ENCODE measurements around the gene ZSCAN4. TPM values are rescaled to one million over a fixed set of nuclear protein-coding genes. Genes with fewer than 3 reads are reported as not detected.

ZSCAN4 gene
- total and polyA plus RNA-seq, 8 donors: 0.05 to 0.09 TPM; not detected in 6

DNA sequence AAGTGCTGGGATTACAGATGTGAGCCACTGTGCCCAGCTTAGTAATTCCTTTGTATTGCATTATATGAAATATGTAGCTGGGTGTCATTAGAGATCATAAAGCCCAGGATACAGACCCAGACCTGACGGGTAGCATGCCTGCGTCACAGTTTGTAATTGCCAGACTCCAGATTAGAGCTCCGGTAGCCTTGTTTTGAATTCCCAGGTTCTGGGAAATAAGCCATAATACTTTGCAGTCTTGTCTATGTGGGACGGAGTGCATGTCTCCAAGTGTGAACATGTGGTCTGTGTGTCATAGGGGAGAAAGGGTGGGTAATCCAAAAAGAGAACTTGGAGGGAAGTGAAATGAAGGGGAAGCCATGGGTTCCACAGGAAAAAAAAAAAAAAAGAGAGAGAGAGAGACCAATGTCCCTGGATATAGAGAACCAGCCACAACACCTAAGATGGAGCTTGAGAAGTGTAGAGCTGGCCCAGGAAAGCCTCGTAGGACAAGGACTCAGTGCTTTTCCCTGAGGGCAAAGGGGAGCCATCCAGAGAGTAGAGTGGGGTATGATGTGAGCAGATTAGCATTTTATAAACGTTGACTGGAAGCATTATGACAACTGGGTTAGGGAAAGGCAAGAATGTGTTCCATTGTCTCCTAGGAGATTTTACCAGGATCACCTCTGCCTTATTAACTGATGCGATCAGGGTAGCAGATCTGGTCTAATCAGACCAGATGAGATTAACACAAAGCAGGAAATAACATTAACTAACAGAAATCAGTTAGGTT is 2.6 kb downstream of the ZSCAN4 start:
- H3K9me3 ChIP-seq: no peaks in the 10 kb centered on the region
- WGBS, 2 donors: 49 to 56% methylated on average over 7 of the region's 7 CpGs
- ATAC-seq: no peak
- TF ChIP-seq, protein P1, sequence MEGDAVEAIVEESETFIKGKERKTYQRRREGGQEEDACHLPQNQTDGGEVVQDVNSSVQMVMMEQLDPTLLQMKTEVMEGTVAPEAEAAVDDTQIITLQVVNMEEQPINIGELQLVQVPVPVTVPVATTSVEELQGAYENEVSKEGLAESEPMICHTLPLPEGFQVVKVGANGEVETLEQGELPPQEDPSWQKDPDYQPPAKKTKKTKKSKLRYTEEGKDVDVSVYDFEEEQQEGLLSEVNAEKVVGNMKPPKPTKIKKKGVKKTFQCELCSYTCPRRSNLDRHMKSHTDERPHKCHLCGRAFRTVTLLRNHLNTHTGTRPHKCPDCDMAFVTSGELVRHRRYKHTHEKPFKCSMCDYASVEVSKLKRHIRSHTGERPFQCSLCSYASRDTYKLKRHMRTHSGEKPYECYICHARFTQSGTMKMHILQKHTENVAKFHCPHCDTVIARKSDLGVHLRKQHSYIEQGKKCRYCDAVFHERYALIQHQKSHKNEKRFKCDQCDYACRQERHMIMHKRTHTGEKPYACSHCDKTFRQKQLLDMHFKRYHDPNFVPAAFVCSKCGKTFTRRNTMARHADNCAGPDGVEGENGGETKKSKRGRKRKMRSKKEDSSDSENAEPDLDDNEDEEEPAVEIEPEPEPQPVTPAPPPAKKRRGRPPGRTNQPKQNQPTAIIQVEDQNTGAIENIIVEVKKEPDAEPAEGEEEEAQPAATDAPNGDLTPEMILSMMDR (IDR thresholded peaks at IDR 0.05): no peak
- DNase-seq: no peak
- H3K27ac ChIP-seq: no peak overlapping the region
- intact Hi-C loops (cut with DNase I): no loop called here
- no peaks in the 10 kb centered on the region for H3K4me1 ChIP-seq
- H3K4me3 ChIP-seq: no peak overlapping the region
- no peaks in the 10 kb centered on the region for H3K36me3 ChIP-seq
- FAIRE-seq: no peak
- H3K27me3 ChIP-seq: peaks cover 0 to 7% (median 0%) of the 10 kb centered on the region in 4 donors

DNA sequence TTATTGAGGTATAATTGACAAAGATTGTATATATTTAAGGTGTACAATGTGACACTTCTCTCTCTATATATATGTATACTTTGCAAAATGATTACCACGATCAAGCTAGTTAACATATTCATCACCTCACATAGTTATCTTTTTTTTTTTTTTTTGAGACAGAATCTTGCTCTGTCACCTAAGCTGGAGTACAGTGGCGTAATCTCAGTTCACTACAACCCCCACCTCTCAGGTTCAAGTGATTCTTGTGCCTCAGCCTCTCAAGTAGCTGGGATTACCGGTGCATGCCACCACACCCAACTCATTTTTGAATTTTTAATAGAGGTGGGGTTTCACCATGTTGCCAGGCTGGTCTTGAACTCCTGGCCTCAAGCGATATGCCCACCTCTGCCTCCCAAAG is 3.7 kb downstream of the ZSCAN4 start:
- no peak overlapping the region for H3K27ac ChIP-seq
- H3K9me3 ChIP-seq: no peaks in the 10 kb centered on the region
- no peak for DNase-seq
- ATAC-seq: no peak
- 63 to 68% methylated on average over 4 of the region's 4 CpGs for WGBS, 2 donors
- no peak overlapping the region for H3K4me3 ChIP-seq
- H3K4me1 ChIP-seq: no peaks in the 10 kb centered on the region
- H3K27me3 ChIP-seq: peaks cover 0 to 7% (median 0%) of the 10 kb centered on the region in 4 donors
- FAIRE-seq: no peak
- TF ChIP-seq, protein P1 (IDR thresholded peaks at IDR 0.05): no peak
- no peaks in the 10 kb centered on the region for H3K36me3 ChIP-seq
- intact Hi-C loops (cut with DNase I): no loop called here

DNA sequence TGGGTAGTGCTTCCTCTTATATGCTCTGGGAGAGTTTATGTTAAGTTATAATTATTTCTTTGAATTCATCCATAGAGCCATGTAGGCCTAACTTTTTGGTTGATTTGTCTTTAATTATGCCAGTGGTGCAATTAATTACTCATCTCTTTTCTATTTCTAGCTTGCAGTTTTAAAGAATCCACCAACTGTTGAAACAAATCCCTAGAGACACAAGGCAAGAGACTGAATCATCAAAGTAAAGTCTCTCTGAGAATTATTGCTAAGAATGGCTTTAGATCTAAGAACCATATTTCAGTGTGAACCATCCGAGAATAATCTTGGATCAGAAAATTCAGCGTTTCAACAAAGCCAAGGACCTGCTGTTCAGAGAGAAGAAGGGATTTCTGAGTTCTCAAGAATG is 7.1 kb downstream of the ZSCAN4 start:
- Histone ChIP-seq H3K4me3 (no peak overlapping the region), H3K4me1 (no peaks in the 10 kb centered on the region), H3K36me3 (no peaks in the 10 kb centered on the region), H3K27ac (no peak overlapping the region), H3K27me3 (peaks cover 0 to 7% (median 0%) of the 10 kb centered on the region in 4 donors), H3K9me3 (no peaks in the 10 kb centered on the region)
- intact Hi-C loops (cut with DNase I): no loop called here
- ATAC-seq (no peak), FAIRE-seq (no peak), DNase-seq (no peak)
- TF ChIP-seq, protein P1 (IDR thresholded peaks at IDR 0.05): no peak
- 46 to 60% methylated on average over 2 of the region's 2 CpGs for WGBS, 2 donors

DNA sequence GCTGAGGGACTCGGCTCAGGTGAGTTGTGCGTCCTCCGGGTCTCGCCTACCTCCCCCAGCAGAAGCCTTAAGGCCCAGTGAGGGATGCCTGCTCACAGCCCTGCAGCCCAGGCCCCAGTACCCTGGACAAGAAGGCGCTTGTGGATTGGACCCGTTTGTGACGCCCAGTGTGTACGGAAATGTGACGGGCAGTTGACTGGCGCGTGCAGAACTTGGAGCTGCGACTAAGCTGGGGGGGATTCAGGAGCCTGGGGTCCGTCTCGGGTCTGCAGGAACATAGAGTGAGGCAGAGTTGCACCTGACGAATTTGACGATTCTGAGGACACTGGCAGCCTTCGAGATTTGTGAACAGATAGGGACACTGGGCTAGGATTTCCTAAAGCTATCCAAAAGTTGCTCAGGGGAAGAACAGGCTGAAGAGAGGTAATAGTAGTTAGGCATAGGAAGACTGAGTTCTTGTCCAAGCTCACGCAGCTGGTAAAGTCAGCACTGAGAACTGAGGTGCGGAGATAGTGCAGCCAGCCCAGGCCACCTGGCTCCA is 13.6 kb downstream of the ZSCAN4 start:
- no peak overlapping the region for H3K27ac ChIP-seq
- intact Hi-C loops (cut with DNase I): no loop called here
- peak overlapping the region; percentile 42 to 99 (median 94) for H3K4me3 ChIP-seq
- TF ChIP-seq, protein P1 (IDR thresholded peaks at IDR 0.05): no peak
- DNase-seq: no peak
- peaks cover 0 to 10% (median 8%) of the 10 kb centered on the region in 3 donors for H3K4me1 ChIP-seq
- peaks cover 0 to 9% (median 0%) of the 10 kb centered on the region in 4 donors for H3K9me3 ChIP-seq
- no peaks in the 10 kb centered on the region for H3K27me3 ChIP-seq
- FAIRE-seq: no peak
- ATAC-seq: no peak
- WGBS, 2 donors: 3% methylated on average over 19 of the region's 19 CpGs
- H3K36me3 ChIP-seq: peaks cover 4 to 18% (median 10%) of the 10 kb centered on the region in 3 donors

DNA sequence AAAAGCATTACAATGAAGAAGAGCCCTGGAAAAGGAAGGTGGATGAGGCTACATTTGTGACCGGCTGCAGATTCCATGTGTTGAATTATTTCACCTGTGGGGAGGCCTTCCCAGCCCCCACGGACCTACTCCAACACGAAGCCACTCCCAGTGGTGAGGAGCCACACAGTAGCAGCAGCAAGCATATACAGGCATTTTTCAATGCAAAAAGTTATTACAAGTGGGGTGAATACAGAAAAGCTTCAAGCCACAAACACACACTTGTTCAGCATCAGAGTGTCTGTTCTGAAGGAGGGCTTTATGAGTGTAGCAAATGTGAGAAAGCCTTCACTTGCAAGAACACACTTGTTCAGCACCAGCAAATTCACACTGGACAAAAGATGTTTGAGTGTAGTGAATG is 18.0 kb downstream of the ZSCAN4 start:
- Histone ChIP-seq H3K36me3 (peaks cover 4 to 19% (median 10%) of the 10 kb centered on the region in 3 donors), H3K4me3 (no peak overlapping the region), H3K27ac (no peak overlapping the region), H3K9me3 (peaks cover 0 to 9% (median 1%) of the 10 kb centered on the region in 4 donors), H3K4me1 (peaks cover 0 to 10% (median 8%) of the 10 kb centered on the region in 3 donors), H3K27me3 (no peaks in the 10 kb centered on the region)
- TF ChIP-seq, protein P1 (IDR thresholded peaks at IDR 0.05): no peak
- 97 to 100% methylated on average over 3 of the region's 3 CpGs for WGBS, 2 donors
- FAIRE-seq (no peak), DNase-seq (no peak), ATAC-seq (no peak)
- intact Hi-C loops (cut with DNase I): no loop called here
